SU-DHL-6 (cell line): ENCODE data around the gene RELN.
"Not testable (repeated sequence)": the region's sequence is repeated elsewhere in the genome, so short reads cannot be mapped to it uniquely, and the experiment has no call there.

Source experiments
- H2AFZ ChIP-seq: fragments of 200-600 bp; sonication (generic); 2 replicates; pipeline ENCODE4 v1.6.1; 2014; ENCODE audit warnings: low read depth, mild to moderate bottlenecking, moderate library complexity, mixed read lengths, antibody characterized with exemption, low read length; ENCODE audit not compliant: severe bottlenecking
- H3F3A ChIP-seq: fragments of 200-600 bp; shearing (Covaris generic); 2 replicates; pipeline ENCODE4 v1.6.0; 2016; ENCODE audit warnings: antibody characterized with exemption, mild to moderate bottlenecking; ENCODE audit not compliant: insufficient read depth
- H3K27ac ChIP-seq: fragments of 200-600 bp; sonication (generic); 2 replicates; pipeline ENCODE4 v1.5.1; 2016; ENCODE audit warnings: low read depth, mild to moderate bottlenecking, low read length, moderate library complexity, mixed read lengths
- H3K27me3 ChIP-seq: fragments of 200-600 bp; sonication (generic), shearing (Covaris generic); 2 replicates; pipeline ENCODE4 v1.6.0; 2014; ENCODE audit warnings: mild to moderate bottlenecking, low read length
- H3K36me3 ChIP-seq: fragments of 200-600 bp; sonication (generic); 2 replicates; pipeline ENCODE4 v1.6.1; 2014; ENCODE audit warnings: mild to moderate bottlenecking, low read length, mixed read lengths
- H3K4me2 ChIP-seq: fragments of 300-600, 200-600 bp; shearing (Covaris generic), sonication (generic); 2 replicates; pipeline ENCODE4 v1.6.0; 2014; ENCODE audit warnings: low read length, low read depth, mild to moderate bottlenecking; ENCODE audit not compliant: poor library complexity, severe bottlenecking
- H3K4me3 ChIP-seq: fragments of 200-600 bp; sonication (generic); 2 replicates; pipeline ENCODE4 v1.5.1; 2014; ENCODE audit warnings: antibody characterized with exemption, low read length, mild to moderate bottlenecking, mixed read lengths; ENCODE audit not compliant: insufficient read depth, poor library complexity, severe bottlenecking
- H3K79me2 ChIP-seq: fragments of 200-600 bp; sonication (generic); 2 replicates; pipeline ENCODE4 v1.6.1; 2014; ENCODE audit warnings: mild to moderate bottlenecking, low read length, moderate library complexity; ENCODE audit not compliant: insufficient read depth
- H3K9ac ChIP-seq: fragments of 200-600 bp; sonication (generic); 2 replicates; pipeline ENCODE4 v1.7.0; 2014; ENCODE audit warnings: mild to moderate bottlenecking, low read length
- H3K9me2 ChIP-seq: fragments of 200-600 bp; sonication (generic); replicated peaks from 2 replicates; pipeline ENCODE4 v1.6.1; 2014; ENCODE audit warnings: low read length; ENCODE audit not compliant: insufficient read depth
- H3K9me3 ChIP-seq: fragments of 200-600 bp; sonication (generic); 2 replicates; pipeline ENCODE4 v1.6.1; 2014; ENCODE audit warnings: low read length, mixed read lengths; ENCODE audit not compliant: insufficient read depth
- H4K20me1 ChIP-seq: fragments of 200-600 bp; sonication (generic); 2 replicates; pipeline ENCODE4 v1.6.1; 2014; ENCODE audit warnings: low read depth, mild to moderate bottlenecking, antibody characterized with exemption, low read length, moderate library complexity, mixed read lengths
- EZH2phosphoT487 ChIP-seq: fragments of 200-600 bp; sonication (generic), shearing (Covaris generic); conservative IDR thresholded peaks from 2 replicates; pipeline ENCODE4 v1.6.1; 2018; ENCODE audit warnings: mild to moderate bottlenecking, antibody characterized with exemption, low read length, moderate library complexity, mixed read lengths
- TF ChIP-seq, protein P1 (sequence below): fragments of 200-600 bp; sonication (generic); IDR thresholded peaks from one replicate; pipeline ENCODE4 v1.5.1; 2017; ENCODE audit warnings: antibody characterized with exemption, mild to moderate bottlenecking, low read length, moderate library complexity; ENCODE audit not compliant: insufficient read depth, poor library complexity, severe bottlenecking

RELN gene

DNA sequence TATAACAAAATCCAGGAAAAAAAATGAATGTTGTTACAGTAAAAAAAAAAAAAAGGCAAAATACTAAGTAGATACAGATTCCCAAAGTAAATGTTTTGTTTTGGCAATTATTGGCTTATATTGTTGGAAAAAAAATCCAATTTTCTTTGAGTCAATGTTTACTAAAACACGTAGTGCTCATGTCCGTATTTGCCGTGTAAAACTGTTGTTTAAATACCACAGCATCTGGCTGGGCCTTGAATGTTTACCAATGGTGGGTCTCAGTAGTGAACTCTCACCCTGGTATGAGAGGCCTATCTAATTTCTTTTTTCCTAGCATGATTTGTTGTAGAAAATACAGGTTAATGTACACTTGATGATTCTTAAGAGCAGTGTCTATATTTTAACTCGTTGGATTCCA lies 502.0 kb downstream of the RELN start:
- H3K27me3 ChIP-seq: no peaks in the 10 kb centered on the region
- H3K27ac ChIP-seq: no peak overlapping the region
- H3K36me3 ChIP-seq: no peaks in the 10 kb centered on the region
- no peak overlapping the region for H3K9ac ChIP-seq
- no peaks in the 10 kb centered on the region for H3K9me3 ChIP-seq
- H4K20me1 ChIP-seq: no peaks in the 10 kb centered on the region
- no peaks in the 10 kb centered on the region for H3K79me2 ChIP-seq
- no peak overlapping the region for H3K4me3 ChIP-seq
- H3K9me2 ChIP-seq: no peaks in the 10 kb centered on the region
- TF ChIP-seq, protein P1, sequence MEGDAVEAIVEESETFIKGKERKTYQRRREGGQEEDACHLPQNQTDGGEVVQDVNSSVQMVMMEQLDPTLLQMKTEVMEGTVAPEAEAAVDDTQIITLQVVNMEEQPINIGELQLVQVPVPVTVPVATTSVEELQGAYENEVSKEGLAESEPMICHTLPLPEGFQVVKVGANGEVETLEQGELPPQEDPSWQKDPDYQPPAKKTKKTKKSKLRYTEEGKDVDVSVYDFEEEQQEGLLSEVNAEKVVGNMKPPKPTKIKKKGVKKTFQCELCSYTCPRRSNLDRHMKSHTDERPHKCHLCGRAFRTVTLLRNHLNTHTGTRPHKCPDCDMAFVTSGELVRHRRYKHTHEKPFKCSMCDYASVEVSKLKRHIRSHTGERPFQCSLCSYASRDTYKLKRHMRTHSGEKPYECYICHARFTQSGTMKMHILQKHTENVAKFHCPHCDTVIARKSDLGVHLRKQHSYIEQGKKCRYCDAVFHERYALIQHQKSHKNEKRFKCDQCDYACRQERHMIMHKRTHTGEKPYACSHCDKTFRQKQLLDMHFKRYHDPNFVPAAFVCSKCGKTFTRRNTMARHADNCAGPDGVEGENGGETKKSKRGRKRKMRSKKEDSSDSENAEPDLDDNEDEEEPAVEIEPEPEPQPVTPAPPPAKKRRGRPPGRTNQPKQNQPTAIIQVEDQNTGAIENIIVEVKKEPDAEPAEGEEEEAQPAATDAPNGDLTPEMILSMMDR: no peak
- no peak overlapping the region for H2AFZ ChIP-seq
- no peaks in the 10 kb centered on the region for H3F3A ChIP-seq
- H3K4me2 ChIP-seq: no peak overlapping the region

GRCh38 chr7:103486873-103487272 lies 502.6 kb downstream of the RELN start:
- not testable (repeated sequence) for H3K79me2 ChIP-seq, H3K9me3 ChIP-seq, H4K20me1 ChIP-seq, H2AFZ ChIP-seq, H3K36me3 ChIP-seq, H3K27ac ChIP-seq, H3K9me2 ChIP-seq, H3K9ac ChIP-seq, H3K4me3 ChIP-seq, H3K4me2 ChIP-seq, H3F3A ChIP-seq, H3K27me3 ChIP-seq

DNA sequence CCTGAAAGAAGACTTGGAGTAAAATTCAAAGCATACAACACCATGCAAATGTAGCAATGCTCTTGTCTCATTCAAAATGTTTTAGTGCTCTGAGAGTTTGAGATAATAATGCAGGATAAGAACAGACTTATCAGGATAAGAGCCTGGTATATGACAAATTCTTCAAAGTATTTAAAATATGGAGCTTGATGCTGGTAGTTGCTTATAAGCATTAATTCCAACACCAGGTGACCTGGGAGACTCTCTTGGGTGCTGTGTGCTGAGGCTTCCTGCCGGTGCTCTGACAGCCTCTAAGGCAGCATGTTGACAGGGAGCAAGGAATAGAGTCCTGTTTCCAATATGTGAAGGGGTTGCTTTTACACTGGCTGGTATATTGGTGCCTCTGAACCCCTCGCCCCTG lies 508.7 kb downstream of the RELN start:
- Histone ChIP-seq H3K27ac (no peak overlapping the region), H3K79me2 (no peaks in the 10 kb centered on the region), H3K9me2 (no peaks in the 10 kb centered on the region), H2AFZ (no peak overlapping the region), H3K9ac (no peak overlapping the region), H3F3A (no peaks in the 10 kb centered on the region), H3K27me3 (0 out of 2 replicates have a peak, but pooled peaks cover 3% of the 10 kb centered on the region), H3K36me3 (no peaks in the 10 kb centered on the region), H3K4me2 (no peak overlapping the region), H3K9me3 (no peaks in the 10 kb centered on the region), H4K20me1 (no peaks in the 10 kb centered on the region), H3K4me3 (no peak overlapping the region)
- TF ChIP-seq EZH2phosphoT487: no peak
- TF ChIP-seq, protein P1: no peak

- TF ChIP-seq, protein P1: no peak
- no peak for TF ChIP-seq EZH2phosphoT487
- H3K4me3 ChIP-seq: no peak overlapping the region
- no peak overlapping the region for H2AFZ ChIP-seq
- no peaks in the 10 kb centered on the region for H3K9me2 ChIP-seq
- 0 out of 2 replicates have a peak, but pooled peaks cover 3% of the 10 kb centered on the region for H3K27me3 ChIP-seq
- no peaks in the 10 kb centered on the region for H3K36me3 ChIP-seq
- no peaks in the 10 kb centered on the region for H3K9me3 ChIP-seq
- no peaks in the 10 kb centered on the region for H3K79me2 ChIP-seq
- no peaks in the 10 kb centered on the region for H3F3A ChIP-seq
- no peak overlapping the region for H3K27ac ChIP-seq
- H4K20me1 ChIP-seq: no peaks in the 10 kb centered on the region
- H3K9ac ChIP-seq: no peak overlapping the region
- no peak overlapping the region for H3K4me2 ChIP-seq
Observed at GRCh38 chr7:103474956-103475355, 514.5 kb downstream of the RELN start.
